A673 (cell line): Measurements from ENCODE around the gene NPIPA1.
"Not testable (repeated sequence)": the region's sequence is repeated elsewhere in the genome, so short reads cannot be mapped to it uniquely, and the experiment has no call there.

Source experiments
- CTCF ChIP-seq: fragments of 300-800, 200-600 bp; sonication (generic); conservative IDR thresholded peaks from 2 replicates; pipeline ENCODE4 v1.5.1; 2017; ENCODE audit warnings: low read depth, mild to moderate bottlenecking, antibody characterized with exemption, low read length, moderate library complexity, mixed read lengths
- EZH2 ChIP-seq: fragments of 200-600 bp; sonication (generic); IDR thresholded peaks from 2 replicates; pipeline ENCODE4 v1.6.1; 2017; ENCODE audit warnings: borderline replicate concordance, low read depth, mild to moderate bottlenecking, mixed read lengths, antibody characterized with exemption, low read length; ENCODE audit not compliant: poor library complexity, severe bottlenecking

GRCh38 chr16:14996702-14997101, 59.5 kb downstream of the NPIPA1 start:
- not testable (repeated sequence) for TF ChIP-seq CTCF, EZH2
